Stimulated activated CD4-positive, alpha-beta T cell treated with anti-CD3 and anti-CD28 coated beads, Interleukin-4, amount 100 ng/mL, for 24 hours (primary cell): Measurements from ENCODE around the gene MALRD1.

Experiments
- DNase-seq: peaks from one replicate; pipeline ENCODE4 v3.0.0-alpha.2; 2020

MALRD1 gene

GRCh38 chr10:19048489-19048888 lies at the start of gene MALRD1:
TSS of gene MALRD1 (plus strand) at chr10:19048801. CDS start at chr10:19048939, 138 bp downstream.
- no peak for DNase-seq

GRCh38 chr10:19003341-19003740 lies 45.3 kb upstream of the MALRD1 start:
- no peak for DNase-seq

GRCh38 chr10:19012111-19012510 lies 36.5 kb upstream of the MALRD1 start:
- DNase-seq = no peak

- no peak for DNase-seq
Measured at GRCh38 chr10:19014034-19014433, 34.6 kb upstream of the MALRD1 start.

- DNase-seq = no peak
Measured at GRCh38 chr10:19014498-19014897, 34.1 kb upstream of the MALRD1 start.

GRCh38 chr10:19017116-19017890 lies 31.3 kb upstream of the MALRD1 start:
- no peak for DNase-seq

GRCh38 chr10:19021162-19021561 lies 27.4 kb upstream of the MALRD1 start:
- no peak for DNase-seq

GRCh38 chr10:19024611-19025010 lies 24.0 kb upstream of the MALRD1 start:
- DNase-seq = no peak

- no peak for DNase-seq
Measured at GRCh38 chr10:19031763-19032162, 16.8 kb upstream of the MALRD1 start.

- DNase-seq = no peak
Measured at GRCh38 chr10:19033741-19034140, 14.9 kb upstream of the MALRD1 start.

- no peak for DNase-seq
Measured at GRCh38 chr10:19041171-19041570, 7.4 kb upstream of the MALRD1 start.

GRCh38 chr10:19043431-19043830 lies 5.2 kb upstream of the MALRD1 start:
- no peak for DNase-seq

GRCh38 chr10:19046679-19047078 lies 1.9 kb upstream of the MALRD1 start:
- no peak for DNase-seq

- DNase-seq = no peak
Measured at GRCh38 chr10:19048891-19049290, 290 bp downstream of the MALRD1 start.

- DNase-seq = no peak
Measured at GRCh38 chr10:19049567-19049966, 966 bp downstream of the MALRD1 start.

- no peak for DNase-seq
Measured at GRCh38 chr10:19054289-19054835, 5.8 kb downstream of the MALRD1 start.

GRCh38 chr10:19058046-19058445 lies 9.4 kb downstream of the MALRD1 start:
- DNase-seq = no peak

GRCh38 chr10:19063986-19064385 lies 15.4 kb downstream of the MALRD1 start:
- no peak for DNase-seq

- no peak for DNase-seq
Measured at GRCh38 chr10:19071946-19072345, 23.3 kb downstream of the MALRD1 start.

GRCh38 chr10:19077276-19077675 lies 28.7 kb downstream of the MALRD1 start:
- no peak for DNase-seq

GRCh38 chr10:19096501-19097073 lies 48.0 kb downstream of the MALRD1 start:
- no peak for DNase-seq

- DNase-seq = no peak
Measured at GRCh38 chr10:19097151-19097550, 48.5 kb downstream of the MALRD1 start.

GRCh38 chr10:19098803-19099202 lies 50.2 kb downstream of the MALRD1 start:
- DNase-seq = no peak

GRCh38 chr10:19107406-19107805 lies 58.8 kb downstream of the MALRD1 start:
- no peak for DNase-seq
